CD4-positive, alpha-beta T cell (primary cell): ENCODE results near the gene PAPSS2. TPM values are rescaled to one million over a fixed set of nuclear protein-coding genes. Genes with fewer than 3 reads are reported as not detected.
"Not testable (repeated sequence)": the region's sequence is repeated elsewhere in the genome, so short reads cannot be mapped to it uniquely, and the experiment has no call there.

Source experiments
- ATAC-seq: fragments of 200-7000 bp; cut with Tn5 transposase; one replicate; pipeline ENCODE4 v1.10.0; 2022; ENCODE audit warnings: mild to moderate bottlenecking; ENCODE audit not compliant: poor library complexity
- CTCF ChIA-PET: fragments of 350-600 bp; sonication (Branson Sonifier 250); formaldehyde crosslinking; loops from one replicate; lab custom pipeline; 2021; ENCODE audit warnings: antibody characterized with exemption, inconsistent platforms; lab: Charles Lee
- POLR2A ChIA-PET: fragments of 350-600 bp; sonication (Branson Sonifier 250); formaldehyde crosslinking; loops from one replicate; lab custom pipeline; 2021; ENCODE audit warnings: antibody characterized with exemption, inconsistent platforms; lab: Charles Lee
- DNase-seq, 14 experiments: peaks; one replicate each; pipeline ENCODE4 v3.0.0-alpha.2; 2013 to 2020; ENCODE audit warnings: mixed read lengths in 2 of 14
- H3K27ac ChIP-seq, 2 donors: one replicate each; pipeline versions ENCODE4 v1.5.1 to v1.7.0; 2013; ENCODE audit warnings: low read length in 2 of 2, low read depth in 1 of 2, mild to moderate bottlenecking in 1 of 2
- H3K27me3 ChIP-seq, 2 experiments: 1 replicate in 1 of 2; 2 replicates in 1 of 2; pipeline versions ENCODE4 v1.6.1 to v1.7.0; 2013; ENCODE audit warnings: low read length in 2 of 2, control low read depth in 1 of 2, mild to moderate bottlenecking in 1 of 2, moderate library complexity in 1 of 2; ENCODE audit not compliant: insufficient read depth in 2 of 2, control insufficient read depth in 1 of 2
- H3K36me3 ChIP-seq: one replicate; pipeline ENCODE4 v1.6.1; 2013; ENCODE audit warnings: low read length, control low read depth; ENCODE audit not compliant: insufficient read depth
- H3K4me1 ChIP-seq: one replicate; pipeline ENCODE4 v1.6.1; 2013; ENCODE audit warnings: low read length, control low read depth; ENCODE audit not compliant: insufficient read depth
- H3K4me3 ChIP-seq: one replicate; pipeline ENCODE4 v1.5.1; 2013; ENCODE audit warnings: mild to moderate bottlenecking, low read length, moderate library complexity
- H3K9me3 ChIP-seq, 2 experiments: 1 replicate in 1 of 2; 2 replicates in 1 of 2; pipeline versions ENCODE4 v1.6.1 to v1.7.0; 2013; ENCODE audit warnings: low read length in 2 of 2, mild to moderate bottlenecking in 2 of 2, control low read depth in 1 of 2, moderate library complexity in 1 of 2; ENCODE audit not compliant: control insufficient read depth in 1 of 2, insufficient read depth in 1 of 2
- H3K27ac Mint-ChIP-seq: one replicate; pipeline ENCODE4 v1.8.0; 2020; ENCODE audit warnings: mixed read lengths
- H3K27me3 Mint-ChIP-seq: one replicate; pipeline ENCODE4 v1.8.0; 2021; ENCODE audit warnings: mixed read lengths
- H3K36me3 Mint-ChIP-seq: one replicate; pipeline ENCODE4 v1.8.0; 2021; ENCODE audit warnings: low read depth, mixed read lengths
- H3K4me1 Mint-ChIP-seq: one replicate; pipeline ENCODE4 v1.8.0; 2021; ENCODE audit warnings: low read depth, mixed read lengths
- H3K4me3 Mint-ChIP-seq: one replicate; pipeline ENCODE4 v1.8.0; 2020; ENCODE audit warnings: mild to moderate bottlenecking, mixed read lengths
- H3K9me3 Mint-ChIP-seq: one replicate; pipeline ENCODE4 v1.8.0; 2020; ENCODE audit warnings: mixed read lengths
- intact Hi-C, 2 experiments: fragments of 100-400 bp; cut with DNase I in 1 of 2; cut with micrococcal nuclease in 1 of 2; formaldehyde crosslinking; loops; one replicate each; pipeline versions ENCODE4 v1.15.1 to v1.9.0; 2023 to 2025; cut with DNase I, micrococcal nuclease
- total RNA-seq, 174 experiments: library from RNA in 2 of 174; stranded (reverse) in 2 of 174; gene quantifications; one replicate each; pipeline ENCODE4 v1.2.3 and lab custom pipeline; 2021 to 2026
- TF ChIP-seq, protein P1 (sequence below): fragments of 200-600 bp; IDR thresholded peaks from one replicate; pipeline ENCODE4 v1.8.0; 2022; ENCODE audit warnings: antibody characterized with exemption, mild to moderate bottlenecking

PAPSS2 gene
- total RNA-seq, 2 experiments from 2014 or later: not detected

DNA sequence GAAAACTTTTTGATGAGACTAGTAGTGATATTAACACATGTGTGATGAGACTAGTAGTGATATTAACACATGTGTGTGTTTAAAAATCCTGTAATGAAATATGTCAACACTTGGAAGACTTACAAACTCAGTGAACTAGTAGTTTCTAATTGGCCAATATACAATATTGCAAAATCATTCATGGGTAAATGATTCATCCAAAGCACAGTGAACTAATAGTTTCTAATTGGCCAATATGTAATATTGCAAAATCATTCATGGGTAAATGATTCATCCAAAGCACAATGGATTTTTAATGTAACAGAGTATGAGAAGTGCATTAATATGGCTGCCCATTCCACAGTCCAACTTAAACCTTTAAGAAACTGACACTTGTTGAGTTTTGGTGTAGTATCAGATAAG, 80.6 kb downstream of the PAPSS2 start:
- Histone ChIP-seq H3K36me3 (no peaks in the 10 kb centered on the region), H3K4me1 (no peaks in the 10 kb centered on the region), H3K4me3 (no peak overlapping the region), H3K9me3 (no peaks in the 10 kb centered on the region), H3K27me3 (peaks cover 0 to 16% of the 10 kb centered on the region in 2 experiments), H3K27ac (no peak overlapping the region)
- Mint-ChIP-seq H3K36me3 (no peaks in the 10 kb centered on the region), H3K4me1 (no peaks in the 10 kb centered on the region), H3K27ac (no peak overlapping the region), H3K9me3 (no peaks in the 10 kb centered on the region), H3K27me3 (peaks cover 22% of the 10 kb centered on the region), H3K4me3 (no peak overlapping the region)
- TF ChIP-seq, protein P1, sequence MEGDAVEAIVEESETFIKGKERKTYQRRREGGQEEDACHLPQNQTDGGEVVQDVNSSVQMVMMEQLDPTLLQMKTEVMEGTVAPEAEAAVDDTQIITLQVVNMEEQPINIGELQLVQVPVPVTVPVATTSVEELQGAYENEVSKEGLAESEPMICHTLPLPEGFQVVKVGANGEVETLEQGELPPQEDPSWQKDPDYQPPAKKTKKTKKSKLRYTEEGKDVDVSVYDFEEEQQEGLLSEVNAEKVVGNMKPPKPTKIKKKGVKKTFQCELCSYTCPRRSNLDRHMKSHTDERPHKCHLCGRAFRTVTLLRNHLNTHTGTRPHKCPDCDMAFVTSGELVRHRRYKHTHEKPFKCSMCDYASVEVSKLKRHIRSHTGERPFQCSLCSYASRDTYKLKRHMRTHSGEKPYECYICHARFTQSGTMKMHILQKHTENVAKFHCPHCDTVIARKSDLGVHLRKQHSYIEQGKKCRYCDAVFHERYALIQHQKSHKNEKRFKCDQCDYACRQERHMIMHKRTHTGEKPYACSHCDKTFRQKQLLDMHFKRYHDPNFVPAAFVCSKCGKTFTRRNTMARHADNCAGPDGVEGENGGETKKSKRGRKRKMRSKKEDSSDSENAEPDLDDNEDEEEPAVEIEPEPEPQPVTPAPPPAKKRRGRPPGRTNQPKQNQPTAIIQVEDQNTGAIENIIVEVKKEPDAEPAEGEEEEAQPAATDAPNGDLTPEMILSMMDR: no peak
- ChIA-PET CTCF (no interaction called here), POLR2A (no interaction called here)
- peak in 2 of 14 experiments; percentile 25 to 39 for DNase-seq
- intact Hi-C loops: no loop called here
- ATAC-seq: no peak

DNA sequence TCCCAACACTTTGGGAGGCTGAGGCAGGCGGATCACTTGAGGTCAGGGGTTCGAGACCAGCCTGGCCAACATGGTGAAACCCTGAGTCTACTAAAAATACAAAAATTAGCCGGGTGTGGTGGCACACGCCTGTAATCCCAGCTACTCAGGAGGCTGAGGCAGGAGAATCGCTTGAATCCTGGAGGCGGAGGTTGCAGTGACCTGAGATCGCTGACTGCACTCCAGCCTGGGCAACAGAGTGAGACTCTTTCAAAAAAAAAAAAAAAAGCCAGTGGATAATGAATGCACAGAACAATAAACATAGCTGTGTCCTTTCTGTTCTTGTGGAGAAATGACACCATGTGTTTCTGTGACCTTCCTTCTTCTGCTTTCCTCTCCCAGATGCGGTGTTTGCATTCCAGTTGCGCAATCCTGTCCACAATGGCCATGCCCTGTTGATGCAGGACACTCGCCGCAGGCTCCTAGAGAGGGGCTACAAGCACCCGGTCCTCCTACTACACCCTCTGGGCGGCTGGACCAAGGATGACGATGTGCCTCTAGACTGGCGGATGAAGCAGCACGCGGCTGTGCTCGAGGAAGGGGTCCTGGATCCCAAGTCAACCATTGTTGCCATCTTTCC, 83.4 kb downstream of the PAPSS2 start:
- ATAC-seq, H3K9me3 ChIP-seq, H3K27ac Mint-ChIP-seq, H3K27me3 ChIP-seq, intact Hi-C loops, H3K27ac ChIP-seq, H3K9me3 Mint-ChIP-seq, POLR2A ChIA-PET, H3K4me1 Mint-ChIP-seq, H3K4me3 ChIP-seq, H3K36me3 Mint-ChIP-seq, CTCF ChIA-PET, H3K36me3 ChIP-seq, H3K27me3 Mint-ChIP-seq, H3K4me3 Mint-ChIP-seq, H3K4me1 ChIP-seq: not testable (repeated sequence)
- DNase-seq: peak in 2 of 14 experiments; percentile 23 to 30

DNA sequence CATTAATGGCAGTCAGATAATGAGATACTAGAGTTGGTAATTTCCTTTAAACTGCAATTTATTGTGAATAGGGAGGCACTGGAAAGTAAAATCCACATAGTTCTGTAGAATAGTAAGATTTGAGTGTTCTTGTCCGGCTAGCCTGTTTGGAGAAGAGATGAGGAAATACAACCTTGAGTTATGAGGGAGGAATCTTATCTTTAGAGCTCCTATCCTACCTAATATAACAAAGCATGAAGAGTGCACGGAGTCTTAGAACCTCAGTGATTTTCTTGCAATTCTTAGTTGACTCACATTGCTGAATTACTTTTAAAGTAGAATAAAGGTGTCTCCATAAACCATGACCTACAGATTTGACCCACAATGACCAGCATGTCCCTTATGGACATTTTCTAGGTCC, 84.9 kb downstream of the PAPSS2 start:
- H3K27me3 ChIP-seq: no peaks in the 10 kb centered on the region

More for the DNA sequence above, 84.9 kb downstream of the PAPSS2 start:
- peaks cover 4% of the 10 kb centered on the region for H3K27me3 Mint-ChIP-seq
- no peaks in the 10 kb centered on the region for H3K36me3 Mint-ChIP-seq
- TF ChIP-seq, protein P1: no peak
- no peak overlapping the region for H3K27ac Mint-ChIP-seq
- no peaks in the 10 kb centered on the region for H3K4me1 Mint-ChIP-seq
- Histone ChIP-seq H3K36me3 (no peaks in the 10 kb centered on the region), H3K4me3 (no peak overlapping the region), H3K4me1 (no peaks in the 10 kb centered on the region), H3K9me3 (no peaks in the 10 kb centered on the region), H3K27ac (no peak overlapping the region)
- H3K9me3 Mint-ChIP-seq: no peaks in the 10 kb centered on the region
- ChIA-PET CTCF (no interaction called here), POLR2A (no interaction called here)
- ATAC-seq (no peak), DNase-seq (no peak)
- no peak overlapping the region for H3K4me3 Mint-ChIP-seq
- intact Hi-C loops: no loop called here
